AG04449 (cell line): Measurements from ENCODE around the gene EFCAB12.
A peak's percentile ranks its signal among the peaks of the same experiment; 100 is the strongest.
"Not testable (repeated sequence)": the region's sequence is repeated elsewhere in the genome, so short reads cannot be mapped to it uniquely, and the experiment has no call there.

Source experiments
- CTCF ChIA-PET: fragments of 350-600 bp; formaldehyde crosslinking; extraction: SDS; loops from one replicate; lab custom pipeline; 2021; ENCODE audit warnings: antibody characterized with exemption; lab: Yijun Ruan, JAX
- POLR2A ChIA-PET: fragments of 400-600, 350-600 bp; formaldehyde crosslinking; extraction: SDS; loops from one replicate; lab custom pipeline; 2020; ENCODE audit warnings: antibody characterized with exemption, inconsistent platforms; lab: Yijun Ruan, JAX
- DNase-seq: peaks from one replicate; pipeline ENCODE4 v3.0.0-alpha.2; 2010; ENCODE audit warnings: low read depth, low spot score
- H3K4me3 ChIP-seq: 2 replicates; pipeline ENCODE4 v1.5.1; 2011; ENCODE audit warnings: low read depth, mild to moderate bottlenecking, control low read depth, low read length
- CTCF ChIP-seq: IDR thresholded peaks from one replicate; pipeline ENCODE4 v1.5.1; 2011; ENCODE audit warnings: mild to moderate bottlenecking, moderate library complexity, low read length, control low read depth, inconsistent platforms; ENCODE audit not compliant: insufficient read depth; ENCODE audit errors: missing control alignments

The EFCAB12 gene

DNA sequence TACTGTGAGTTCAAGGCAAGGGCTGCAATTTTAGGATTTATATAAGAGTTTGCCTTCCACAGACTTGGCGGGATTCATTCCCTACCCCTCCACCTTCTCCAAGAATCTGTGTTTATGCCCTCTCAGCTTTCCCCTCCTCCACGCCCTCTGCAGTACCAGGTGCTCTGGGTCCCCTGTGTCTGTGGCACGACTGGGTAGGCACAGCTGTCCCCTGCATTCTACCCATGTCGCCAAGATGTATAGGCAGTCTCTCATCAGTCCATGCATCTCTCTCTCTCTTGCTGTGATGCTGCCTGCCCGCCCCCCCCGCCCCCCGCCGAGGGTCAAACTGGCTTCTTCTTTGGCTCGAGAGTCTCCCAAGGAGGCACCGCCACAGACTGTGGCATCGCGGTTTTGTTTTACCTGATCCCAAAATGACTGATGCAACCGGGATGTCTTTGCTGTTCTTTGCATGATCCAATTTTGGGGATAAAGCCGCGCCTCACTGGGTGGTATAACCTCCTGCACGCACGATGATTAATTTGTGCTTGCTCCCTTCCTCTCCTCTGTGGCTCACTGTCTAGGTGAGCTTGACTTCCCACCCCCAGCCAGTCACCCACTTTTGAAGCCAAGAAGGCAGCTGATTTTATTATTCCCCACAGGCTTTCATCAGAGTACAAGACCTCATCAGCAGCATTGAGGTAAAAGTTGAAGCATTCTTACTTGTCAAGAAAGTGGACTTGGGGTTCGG lies 43.7 kb downstream of the EFCAB12 start:
- DNase-seq: no peak
- CTCF ChIA-PET: interaction anchor here (1.4 to 2.4 kb wide), 4 partner anchors 13 to 549 kb away, joined by 4 to 20 read pairs (median 10); no protein-coding TSS in a partner anchor
- POLR2A ChIA-PET: interaction anchor here (1.3 kb wide), 1 partner anchor 68 kb away, joined by 4 read pairs; a partner anchor contains a TSS
- no peak for TF ChIP-seq CTCF
- no peak overlapping the region for H3K4me3 ChIP-seq

GRCh38 chr3:129384103-129384502 lies 44.3 kb downstream of the EFCAB12 start:
- CTCF ChIA-PET: interaction anchor here (0.7 to 2.4 kb wide), 19 partner anchors 9 to 550 kb away, joined by 3 to 20 read pairs (median 4); partner anchors contain the start of gene PLXND1
- DNase-seq, H3K4me3 ChIP-seq, POLR2A ChIA-PET: not testable (repeated sequence)

- ChIA-PET CTCF (interaction anchor here (0.6 to 2.4 kb wide), 46 partner anchors 8 to 558 kb away, joined by 3 to 20 read pairs (median 4); partner anchors contain the start of genes EFCAB12 and PLXND1), POLR2A (interaction anchor here (0.7 kb wide), 1 partner anchor 22 kb away, joined by 3 read pairs; no protein-coding TSS in a partner anchor)
- TF ChIP-seq CTCF: peak; percentile 86
- no peak overlapping the region for H3K4me3 ChIP-seq
- no peak for DNase-seq
These were observed 45.1 kb downstream of the EFCAB12 start for GRCh38 chr3:129383292-129383860.

DNA sequence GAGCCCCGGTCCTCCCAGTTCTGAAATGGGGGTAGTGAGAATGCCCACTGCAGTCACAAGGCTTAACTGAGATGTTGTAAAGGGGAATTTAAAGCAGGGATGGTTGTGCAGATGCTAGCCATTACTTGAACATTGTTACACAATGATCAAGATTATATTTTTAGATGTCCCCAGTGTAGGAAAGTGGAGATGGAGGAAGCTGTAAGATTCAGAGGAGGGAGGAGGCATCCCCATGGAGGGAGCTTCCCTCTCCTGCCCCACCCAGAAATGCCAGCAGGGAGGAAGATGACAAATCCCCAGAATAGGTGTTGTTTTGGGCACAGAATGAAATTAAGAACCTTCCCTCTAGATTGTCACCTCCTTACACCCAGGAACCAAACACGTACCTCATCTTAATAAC lies 46.1 kb downstream of the EFCAB12 start:
- TF ChIP-seq CTCF: no peak
- no peak for DNase-seq
- CTCF ChIA-PET: interaction anchor here (1.0 to 2.0 kb wide), 11 partner anchors 9 to 109 kb away, joined by 3 to 9 read pairs (median 5); no protein-coding TSS in a partner anchor
- no peak overlapping the region for H3K4me3 ChIP-seq
- POLR2A ChIA-PET: no interaction called here

- ChIA-PET CTCF (interaction anchor here (0.7 kb wide), 1 partner anchor 178 kb away, joined by 3 read pairs; no protein-coding TSS in a partner anchor), POLR2A (no interaction called here)
- TF ChIP-seq CTCF: no peak
- DNase-seq: no peak
- no peak overlapping the region for H3K4me3 ChIP-seq
These were observed 48.7 kb downstream of the EFCAB12 start for GRCh38 chr3:129379582-129380358.

GRCh38 chr3:129378949-129379348 lies 49.5 kb downstream of the EFCAB12 start:
- CTCF ChIA-PET: interaction anchor here (0.6 to 0.7 kb wide), 2 partner anchors 21 to 179 kb away, joined by 3 read pairs; no protein-coding TSS in a partner anchor
- DNase-seq: no peak
- no peak for TF ChIP-seq CTCF
- H3K4me3 ChIP-seq: no peak overlapping the region
- POLR2A ChIA-PET: no interaction called here
